ENCODE results near the gene KAZN.

KAZN gene

GRCh38 chr1:14944471-14944985, 346.0 kb downstream of the KAZN start:
- ATAC-seq: no peak; the same call in 2 of the 3 replicates

More at GRCh38 chr1:14944471-14944985, 346.0 kb downstream of the KAZN start:
- TF ChIP-seq, protein P1, sequence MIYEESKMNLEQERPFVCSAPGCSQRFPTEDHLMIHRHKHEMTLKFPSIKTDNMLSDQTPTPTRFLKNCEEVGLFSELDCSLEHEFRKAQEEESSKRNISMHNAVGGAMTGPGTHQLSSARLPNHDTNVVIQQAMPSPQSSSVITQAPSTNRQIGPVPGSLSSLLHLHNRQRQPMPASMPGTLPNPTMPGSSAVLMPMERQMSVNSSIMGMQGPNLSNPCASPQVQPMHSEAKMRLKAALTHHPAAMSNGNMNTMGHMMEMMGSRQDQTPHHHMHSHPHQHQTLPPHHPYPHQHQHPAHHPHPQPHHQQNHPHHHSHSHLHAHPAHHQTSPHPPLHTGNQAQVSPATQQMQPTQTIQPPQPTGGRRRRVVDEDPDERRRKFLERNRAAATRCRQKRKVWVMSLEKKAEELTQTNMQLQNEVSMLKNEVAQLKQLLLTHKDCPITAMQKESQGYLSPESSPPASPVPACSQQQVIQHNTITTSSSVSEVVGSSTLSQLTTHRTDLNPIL (CRISPR knock-in tag; IDR thresholded peaks at IDR 0.05; ENCODE audit: low read depth): no peak
- TF ChIP-seq ARNTL (CRISPR knock-in tag; IDR thresholded peaks at IDR 0.05; ENCODE audit: borderline replicate concordance, low read depth) (no peak), PATZ1 (CRISPR knock-in tag; IDR thresholded peaks at IDR 0.05; ENCODE audit: borderline replicate concordance) (no peak), ZFP3 (CRISPR knock-in tag; IDR thresholded peaks at IDR 0.05) (no peak), ESRRG (CRISPR knock-in tag; IDR thresholded peaks at IDR 0.05) (no peak), TSHZ2 (CRISPR knock-in tag; IDR thresholded peaks at IDR 0.05) (no peak), ZNF8 (CRISPR knock-in tag; IDR thresholded peaks at IDR 0.05) (no peak), ZNF565 (CRISPR knock-in tag; conservative IDR thresholded peaks at IDR 0.05; ENCODE audit: low read depth) (no peak), ZFP30 (CRISPR knock-in tag; IDR thresholded peaks at IDR 0.05) (no peak), SNAI2 (CRISPR knock-in tag; IDR thresholded peaks at IDR 0.05) (no peak), CSRNP3 (CRISPR knock-in tag; IDR thresholded peaks at IDR 0.05) (no peak), POU6F1 (CRISPR knock-in tag; IDR thresholded peaks at IDR 0.05; ENCODE audit: borderline replicate concordance, low read depth) (no peak), OSR1 (CRISPR knock-in tag; IDR thresholded peaks at IDR 0.05) (no peak), CSDC2 (CRISPR knock-in tag; IDR thresholded peaks at IDR 0.05) (no peak), ZNF70 (CRISPR knock-in tag; IDR thresholded peaks at IDR 0.05) (no peak), GLIS3 (CRISPR knock-in tag; IDR thresholded peaks at IDR 0.05) (no peak), TCF4 (CRISPR knock-in tag; IDR thresholded peaks at IDR 0.05; ENCODE audit: borderline replicate concordance) (no peak), BACH2 (CRISPR knock-in tag; IDR thresholded peaks at IDR 0.05; ENCODE audit: borderline replicate concordance) (no peak), PPARA (CRISPR knock-in tag; IDR thresholded peaks at IDR 0.05; ENCODE audit: borderline replicate concordance) (no peak)
